Iris pigment epithelial cell (primary cell): ENCODE results near the gene NFKBIB.

Source experiments
- DNase-seq: peaks from one replicate; pipeline ENCODE4 v3.0.0-alpha.2; 2011; ENCODE audit warnings: low read depth

NFKBIB gene

DNA sequence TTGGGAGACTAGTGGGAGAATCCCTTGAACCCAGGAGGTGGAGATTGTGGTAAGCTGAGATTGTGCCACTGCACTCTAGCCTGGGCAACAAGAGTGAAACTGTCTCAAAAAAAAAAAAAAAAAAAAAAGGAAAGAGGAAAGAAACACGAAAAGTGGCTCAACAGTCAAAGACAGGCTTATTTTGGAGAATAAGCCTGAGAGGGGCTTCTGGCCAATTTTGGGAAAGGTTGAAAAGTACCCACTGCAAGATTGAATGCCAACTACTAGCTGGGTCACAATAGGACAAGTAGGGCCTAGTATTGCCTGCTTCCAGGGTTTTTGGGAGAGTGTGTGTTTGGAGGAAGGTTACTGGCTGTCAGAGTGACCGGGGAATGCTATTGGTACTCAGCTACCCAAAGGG is 58.5 kb downstream of the NFKBIB start:
- no peak for DNase-seq
